ENCODE data around the gene ADARB2. TPM values are rescaled to one million over a fixed set of nuclear protein-coding genes. Genes with fewer than 3 reads are reported as not detected.

ADARB2 gene
- total and polyA plus RNA-seq, 2 donors (not counting 1 experiment from before 2014, with no cell fraction given), result not detected

GRCh38 chr10:1141701-1142100 lies 595.6 kb downstream of the ADARB2 start:
- H3K79me2 ChIP-seq (ENCODE audit: control insufficient read depth, insufficient read depth, low read length), result no peaks in the 10 kb centered on the region
- no peak for TF ChIP-seq EZH2 (IDR thresholded peaks at IDR 0.05; ENCODE audit: low read length, missing control alignments)
- TF ChIP-seq, protein P1, sequence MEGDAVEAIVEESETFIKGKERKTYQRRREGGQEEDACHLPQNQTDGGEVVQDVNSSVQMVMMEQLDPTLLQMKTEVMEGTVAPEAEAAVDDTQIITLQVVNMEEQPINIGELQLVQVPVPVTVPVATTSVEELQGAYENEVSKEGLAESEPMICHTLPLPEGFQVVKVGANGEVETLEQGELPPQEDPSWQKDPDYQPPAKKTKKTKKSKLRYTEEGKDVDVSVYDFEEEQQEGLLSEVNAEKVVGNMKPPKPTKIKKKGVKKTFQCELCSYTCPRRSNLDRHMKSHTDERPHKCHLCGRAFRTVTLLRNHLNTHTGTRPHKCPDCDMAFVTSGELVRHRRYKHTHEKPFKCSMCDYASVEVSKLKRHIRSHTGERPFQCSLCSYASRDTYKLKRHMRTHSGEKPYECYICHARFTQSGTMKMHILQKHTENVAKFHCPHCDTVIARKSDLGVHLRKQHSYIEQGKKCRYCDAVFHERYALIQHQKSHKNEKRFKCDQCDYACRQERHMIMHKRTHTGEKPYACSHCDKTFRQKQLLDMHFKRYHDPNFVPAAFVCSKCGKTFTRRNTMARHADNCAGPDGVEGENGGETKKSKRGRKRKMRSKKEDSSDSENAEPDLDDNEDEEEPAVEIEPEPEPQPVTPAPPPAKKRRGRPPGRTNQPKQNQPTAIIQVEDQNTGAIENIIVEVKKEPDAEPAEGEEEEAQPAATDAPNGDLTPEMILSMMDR (conservative IDR thresholded peaks at IDR 0.05 in 1 of 2, IDR thresholded peaks at IDR 0.05 in 1 of 2; ENCODE audit: low read depth in 1 of 2, low read length in 2 of 2), result no peak
- no peaks in the 10 kb centered on the region for H3K27me3 ChIP-seq (ENCODE audit: control insufficient read depth, insufficient read depth, low read length)
- H2AFZ ChIP-seq (ENCODE audit: low read length), result no peak overlapping the region
- no peak overlapping the region for H3K27ac ChIP-seq (ENCODE audit: insufficient read depth, low read length)
- no peak overlapping the region for H3K9ac ChIP-seq (ENCODE audit: insufficient read depth, low read length)
- no peaks in the 10 kb centered on the region for H3K9me3 ChIP-seq (ENCODE audit: control insufficient read depth, insufficient read depth, low read depth, low read length)
- H3K4me3 ChIP-seq (replicated peaks in 1 of 4; ENCODE audit: control extremely low read depth in 1 of 4, insufficient read depth in 1 of 4, low read depth in 3 of 4, low read length in 4 of 4), result no peak overlapping the region
- H3K36me3 ChIP-seq (ENCODE audit: control insufficient read depth, insufficient read depth, low read length), result no peaks in the 10 kb centered on the region
- no peak for DNase-seq (ENCODE audit: low read depth in 2 of 2)
- no peaks in the 10 kb centered on the region for H3K4me1 ChIP-seq (ENCODE audit: control insufficient read depth, extremely low read depth, insufficient read depth, low read length)
- no peak overlapping the region for H3K4me2 ChIP-seq (ENCODE audit: extremely low read depth, insufficient read depth, low read length)
- H4K20me1 ChIP-seq (ENCODE audit: control insufficient read depth, extremely low read depth, insufficient read depth, low read length), result no peaks in the 10 kb centered on the region

- DNase-seq (ENCODE audit: low read depth in 2 of 2), result no peak
- H3K9ac ChIP-seq (ENCODE audit: insufficient read depth, low read length), result no peak overlapping the region
- no peaks in the 10 kb centered on the region for H3K4me1 ChIP-seq (ENCODE audit: control insufficient read depth, extremely low read depth, insufficient read depth, low read length)
- H3K79me2 ChIP-seq (ENCODE audit: control insufficient read depth, insufficient read depth, low read length), result no peaks in the 10 kb centered on the region
- TF ChIP-seq, protein P1 (conservative IDR thresholded peaks at IDR 0.05 in 1 of 2, IDR thresholded peaks at IDR 0.05 in 1 of 2; ENCODE audit: low read depth in 1 of 2, low read length in 2 of 2), result no peak
- TF ChIP-seq EZH2 (IDR thresholded peaks at IDR 0.05; ENCODE audit: low read length, missing control alignments), result no peak
- H4K20me1 ChIP-seq (ENCODE audit: control insufficient read depth, extremely low read depth, insufficient read depth, low read length), result no peaks in the 10 kb centered on the region
- H2AFZ ChIP-seq (ENCODE audit: low read length), result no peak overlapping the region
- H3K4me2 ChIP-seq (ENCODE audit: extremely low read depth, insufficient read depth, low read length), result no peak overlapping the region
- no peaks in the 10 kb centered on the region for H3K36me3 ChIP-seq (ENCODE audit: control insufficient read depth, insufficient read depth, low read length)
- no peak overlapping the region for H3K4me3 ChIP-seq (replicated peaks in 1 of 4; ENCODE audit: control extremely low read depth in 1 of 4, insufficient read depth in 1 of 4, low read depth in 3 of 4, low read length in 4 of 4)
- H3K9me3 ChIP-seq (ENCODE audit: control insufficient read depth, insufficient read depth, low read depth, low read length), result no peaks in the 10 kb centered on the region
- H3K27ac ChIP-seq (ENCODE audit: insufficient read depth, low read length), result no peak overlapping the region
- H3K27me3 ChIP-seq (ENCODE audit: control insufficient read depth, insufficient read depth, low read length), result no peaks in the 10 kb centered on the region
Observed at GRCh38 chr10:1141261-1141660, 596.1 kb downstream of the ADARB2 start.

GRCh38 chr10:1138529-1138928 lies 598.8 kb downstream of the ADARB2 start:
- H2AFZ ChIP-seq (ENCODE audit: low read length), result no peak overlapping the region
- no peaks in the 10 kb centered on the region for H3K4me1 ChIP-seq (ENCODE audit: control insufficient read depth, extremely low read depth, insufficient read depth, low read length)
- no peaks in the 10 kb centered on the region for H3K36me3 ChIP-seq (ENCODE audit: control insufficient read depth, insufficient read depth, low read length)
- H3K79me2 ChIP-seq (ENCODE audit: control insufficient read depth, insufficient read depth, low read length), result no peaks in the 10 kb centered on the region
- TF ChIP-seq, protein P1 (conservative IDR thresholded peaks at IDR 0.05 in 1 of 2, IDR thresholded peaks at IDR 0.05 in 1 of 2; ENCODE audit: low read depth in 1 of 2, low read length in 2 of 2), result no peak
- no peak for TF ChIP-seq EZH2 (IDR thresholded peaks at IDR 0.05; ENCODE audit: low read length, missing control alignments)
- no peaks in the 10 kb centered on the region for H3K9me3 ChIP-seq (ENCODE audit: control insufficient read depth, insufficient read depth, low read depth, low read length)
- H3K27me3 ChIP-seq (ENCODE audit: control insufficient read depth, insufficient read depth, low read length), result no peaks in the 10 kb centered on the region
- no peaks in the 10 kb centered on the region for H4K20me1 ChIP-seq (ENCODE audit: control insufficient read depth, extremely low read depth, insufficient read depth, low read length)
- H3K4me2 ChIP-seq (ENCODE audit: extremely low read depth, insufficient read depth, low read length), result no peak overlapping the region
- H3K4me3 ChIP-seq (replicated peaks in 1 of 4; ENCODE audit: control extremely low read depth in 1 of 4, insufficient read depth in 1 of 4, low read depth in 3 of 4, low read length in 4 of 4), result no peak overlapping the region
- no peak overlapping the region for H3K27ac ChIP-seq (ENCODE audit: insufficient read depth, low read length)
- DNase-seq (ENCODE audit: low read depth in 2 of 2), result no peak
- no peak overlapping the region for H3K9ac ChIP-seq (ENCODE audit: insufficient read depth, low read length)
